ENCODE measurements around the gene KRT84. TPM values are rescaled to one million over a fixed set of nuclear protein-coding genes. Genes with fewer than 3 reads are reported as not detected.

KRT84 gene
- total and polyA plus RNA-seq, 2 of the 4 experiments (the other 2 are of a cell fraction) = not detected

DNA sequence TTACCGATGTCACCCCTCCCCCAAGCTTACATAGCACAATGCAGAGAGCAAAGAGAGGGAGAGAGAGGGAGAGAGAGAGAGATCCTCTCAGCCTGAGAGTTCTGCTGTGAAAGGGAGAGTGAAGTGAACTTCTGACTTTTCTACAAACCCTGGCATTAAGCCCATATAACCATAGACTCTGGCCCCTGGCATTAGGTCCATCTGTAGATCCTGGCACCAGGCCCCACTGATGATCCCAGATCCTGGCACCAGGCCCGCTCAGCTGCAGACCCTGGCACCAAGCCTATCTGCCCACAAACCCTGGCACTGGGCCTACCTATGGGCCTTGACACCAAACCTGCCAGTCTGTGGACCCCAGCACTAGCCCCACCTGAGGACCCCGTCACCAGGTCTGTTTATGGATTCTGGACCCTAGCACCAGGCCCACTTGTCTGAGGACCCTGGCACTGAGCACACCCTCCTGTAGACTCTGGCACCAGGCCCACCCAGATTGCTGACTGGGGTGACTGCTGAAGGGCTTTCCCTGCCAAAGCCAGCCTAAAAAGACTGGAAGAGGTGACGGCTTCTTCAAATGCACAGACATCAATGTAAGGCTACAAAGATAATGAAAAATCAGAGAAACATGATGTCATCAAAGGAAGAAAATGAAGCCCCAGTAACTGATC lies 49.7 kb downstream of the KRT84 start:
- Histone ChIP-seq H3K27ac (ENCODE audit: insufficient read depth, low read length) (no peak overlapping the region), H4K20me1 (ENCODE audit: insufficient read depth, low read length) (no peaks in the 10 kb centered on the region), H3K9me1 (ENCODE audit: insufficient read depth, low read length) (no peaks in the 10 kb centered on the region), H2AK5ac (ENCODE audit: low read depth, low read length) (no peak overlapping the region), H4K8ac (ENCODE audit: low read depth in 2 of 2, low read length in 2 of 2) (no peak overlapping the region), H4K5ac (ENCODE audit: low read depth, low read length) (no peak overlapping the region), H4K91ac (ENCODE audit: insufficient read depth, low read depth, low read length) (no peak overlapping the region), H2BK5ac (ENCODE audit: low read depth, low read length, poor library complexity, severe bottlenecking) (no peak overlapping the region), H3K9ac (ENCODE audit: low read depth, low read length) (no peak overlapping the region), H2AFZ (replicated peaks; ENCODE audit: low read length, poor library complexity) (no peak overlapping the region), H3K23ac (ENCODE audit: low read depth, low read length) (no peak overlapping the region), H2BK15ac (ENCODE audit: low read depth, low read length) (no peak overlapping the region), H3K27me3 (ENCODE audit: control insufficient read depth, insufficient read depth, low read length) (peaks cover 47% of the 10 kb centered on the region), H3K79me1 (ENCODE audit: low read depth in 1 of 2, low read length in 2 of 2) (no peaks in the 10 kb centered on the region), H3K36me3 (ENCODE audit: control insufficient read depth, insufficient read depth, low read length) (no peaks in the 10 kb centered on the region), H2BK20ac (ENCODE audit: low read depth, low read length) (no peak overlapping the region), H3K4me2 (ENCODE audit: low read depth, low read length) (no peak overlapping the region), H3K4me1 (ENCODE audit: control insufficient read depth, insufficient read depth, low read length) (no peaks in the 10 kb centered on the region), H3K14ac (replicated peaks; ENCODE audit: low read depth, low read length) (no peak overlapping the region), H3K4ac (ENCODE audit: low read depth, low read length) (no peak overlapping the region), H2AK9ac (replicated peaks; ENCODE audit: low read depth, low read length, poor library complexity) (no peak overlapping the region), H3K18ac (ENCODE audit: low read depth, low read length) (no peak overlapping the region), H2BK120ac (ENCODE audit: low read depth, low read length) (no peak overlapping the region), H3K9me3 (ENCODE audit: control insufficient read depth, insufficient read depth, low read length) (peaks cover 5% of the 10 kb centered on the region; the same call in 1 of the 2 replicates), H3K4me3 (ENCODE audit: insufficient read depth, low read depth, low read length) (no peak overlapping the region), H3K56ac (ENCODE audit: extremely low read depth, insufficient read depth, low read length) (no peak overlapping the region)
- WGBS, 2 experiments (ENCODE audit: extremely low coverage in 2 of 2, insufficient read length in 1 of 2) = 82% methylated on average over 2 of the region's 4 CpGs; no CpG with 5 or more reads in 1 of the 2 experiments
- in situ Hi-C loops (cut with MboI; ENCODE audit: low sequenced_read_pairs) = no loop called here
- intact Hi-C loops (cut with micrococcal nuclease) = no loop called here
- CTCF ChIA-PET = no interaction called here
- ATAC-seq (ENCODE audit: low read depth) (no peak), DNase-seq (no peak)
- POLR2A ChIA-PET (ENCODE audit: unreplicated experiment) = no interaction called here
- dilution Hi-C loops (cut with HindIII; ENCODE audit: low sequenced_read_pairs, unreplicated experiment) = no loop called here
- BruUV-seq (replicated peaks) = no TSS peak
- no peak for TF ChIP-seq RFX5 (IDR thresholded peaks at IDR 0.05; ENCODE audit: low read depth, low read length)
- no peak for TF ChIP-seq BHLHE40 (IDR thresholded peaks at IDR 0.05; ENCODE audit: low read depth, low read length)
- no peak for TF ChIP-seq NFE2L2 (IDR thresholded peaks at IDR 0.05; ENCODE audit: low read depth, low read length)
- TF ChIP-seq, protein P1, sequence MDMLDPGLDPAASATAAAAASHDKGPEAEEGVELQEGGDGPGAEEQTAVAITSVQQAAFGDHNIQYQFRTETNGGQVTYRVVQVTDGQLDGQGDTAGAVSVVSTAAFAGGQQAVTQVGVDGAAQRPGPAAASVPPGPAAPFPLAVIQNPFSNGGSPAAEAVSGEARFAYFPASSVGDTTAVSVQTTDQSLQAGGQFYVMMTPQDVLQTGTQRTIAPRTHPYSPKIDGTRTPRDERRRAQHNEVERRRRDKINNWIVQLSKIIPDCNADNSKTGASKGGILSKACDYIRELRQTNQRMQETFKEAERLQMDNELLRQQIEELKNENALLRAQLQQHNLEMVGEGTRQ (IDR thresholded peaks at IDR 0.05; ENCODE audit: low read depth, low read length) = no peak
- TF ChIP-seq, protein P2, sequence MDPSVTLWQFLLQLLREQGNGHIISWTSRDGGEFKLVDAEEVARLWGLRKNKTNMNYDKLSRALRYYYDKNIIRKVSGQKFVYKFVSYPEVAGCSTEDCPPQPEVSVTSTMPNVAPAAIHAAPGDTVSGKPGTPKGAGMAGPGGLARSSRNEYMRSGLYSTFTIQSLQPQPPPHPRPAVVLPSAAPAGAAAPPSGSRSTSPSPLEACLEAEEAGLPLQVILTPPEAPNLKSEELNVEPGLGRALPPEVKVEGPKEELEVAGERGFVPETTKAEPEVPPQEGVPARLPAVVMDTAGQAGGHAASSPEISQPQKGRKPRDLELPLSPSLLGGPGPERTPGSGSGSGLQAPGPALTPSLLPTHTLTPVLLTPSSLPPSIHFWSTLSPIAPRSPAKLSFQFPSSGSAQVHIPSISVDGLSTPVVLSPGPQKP (IDR thresholded peaks at IDR 0.05; ENCODE audit: borderline replicate concordance, low read depth, low read length) = no peak
- TF ChIP-seq RAD21 (IDR thresholded peaks at IDR 0.05; ENCODE audit: low read length) = no peak
- TF ChIP-seq MXI1 (IDR thresholded peaks at IDR 0.05; ENCODE audit: borderline replicate concordance, low read depth, low read length) = no peak
- no peak for TF ChIP-seq CEBPB (IDR thresholded peaks at IDR 0.05; ENCODE audit: low read depth, low read length)
- TF ChIP-seq CHD1 (IDR thresholded peaks at IDR 0.05; ENCODE audit: low read depth, low read length) = no peak
- TF ChIP-seq, protein P3, sequence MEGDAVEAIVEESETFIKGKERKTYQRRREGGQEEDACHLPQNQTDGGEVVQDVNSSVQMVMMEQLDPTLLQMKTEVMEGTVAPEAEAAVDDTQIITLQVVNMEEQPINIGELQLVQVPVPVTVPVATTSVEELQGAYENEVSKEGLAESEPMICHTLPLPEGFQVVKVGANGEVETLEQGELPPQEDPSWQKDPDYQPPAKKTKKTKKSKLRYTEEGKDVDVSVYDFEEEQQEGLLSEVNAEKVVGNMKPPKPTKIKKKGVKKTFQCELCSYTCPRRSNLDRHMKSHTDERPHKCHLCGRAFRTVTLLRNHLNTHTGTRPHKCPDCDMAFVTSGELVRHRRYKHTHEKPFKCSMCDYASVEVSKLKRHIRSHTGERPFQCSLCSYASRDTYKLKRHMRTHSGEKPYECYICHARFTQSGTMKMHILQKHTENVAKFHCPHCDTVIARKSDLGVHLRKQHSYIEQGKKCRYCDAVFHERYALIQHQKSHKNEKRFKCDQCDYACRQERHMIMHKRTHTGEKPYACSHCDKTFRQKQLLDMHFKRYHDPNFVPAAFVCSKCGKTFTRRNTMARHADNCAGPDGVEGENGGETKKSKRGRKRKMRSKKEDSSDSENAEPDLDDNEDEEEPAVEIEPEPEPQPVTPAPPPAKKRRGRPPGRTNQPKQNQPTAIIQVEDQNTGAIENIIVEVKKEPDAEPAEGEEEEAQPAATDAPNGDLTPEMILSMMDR (conservative IDR thresholded peaks at IDR 0.05; ENCODE audit: low read depth, low read length) = no peak
- TF ChIP-seq RCOR1 (IDR thresholded peaks at IDR 0.05; ENCODE audit: insufficient replicate concordance, low read length) = no peak
